GM10266 (cell line): ENCODE results near the gene PRUNE2.

Source experiments
- DNase-seq: peaks from one replicate; pipeline ENCODE4 v3.0.0; 2012; ENCODE audit errors: extremely low spot score
- CTCF ChIP-seq: IDR thresholded peaks from 2 replicates; pipeline ENCODE4 v1.5.1; 2012; ENCODE audit warnings: mild to moderate bottlenecking, low read depth; ENCODE audit not compliant: control insufficient read depth, insufficient read depth; ENCODE audit errors: missing control alignments

The PRUNE2 gene

DNA sequence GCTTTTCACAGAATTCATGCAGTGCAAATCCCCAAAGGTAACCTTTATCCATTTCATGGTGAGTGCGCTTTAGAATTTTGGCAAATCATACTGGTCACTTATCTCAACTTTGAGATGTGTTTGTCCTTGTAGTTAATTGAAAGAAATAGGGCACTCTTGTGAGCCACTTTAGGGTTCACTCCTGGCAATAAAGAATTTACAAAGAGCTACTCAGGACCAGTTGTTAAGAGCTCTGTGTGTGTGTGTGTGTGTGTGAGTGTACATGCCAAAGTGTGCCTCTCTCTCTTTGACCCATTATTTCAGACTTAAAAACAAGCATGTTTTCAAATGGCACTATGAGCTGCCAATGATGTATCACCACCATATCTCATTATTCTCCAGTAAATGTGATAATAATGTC is 120.4 kb downstream of the PRUNE2 start:
- no peak for TF ChIP-seq CTCF

GRCh38 chr9:76784881-76785280 is 121.0 kb downstream of the PRUNE2 start:
- no peak for DNase-seq
- no peak for TF ChIP-seq CTCF

More for the DNA sequence above, 120.4 kb downstream of the PRUNE2 start:
- DNase-seq = no peak

GRCh38 chr9:76772686-76773445 is 133.0 kb downstream of the PRUNE2 start:
- no peak for TF ChIP-seq CTCF
- DNase-seq = no peak

DNA sequence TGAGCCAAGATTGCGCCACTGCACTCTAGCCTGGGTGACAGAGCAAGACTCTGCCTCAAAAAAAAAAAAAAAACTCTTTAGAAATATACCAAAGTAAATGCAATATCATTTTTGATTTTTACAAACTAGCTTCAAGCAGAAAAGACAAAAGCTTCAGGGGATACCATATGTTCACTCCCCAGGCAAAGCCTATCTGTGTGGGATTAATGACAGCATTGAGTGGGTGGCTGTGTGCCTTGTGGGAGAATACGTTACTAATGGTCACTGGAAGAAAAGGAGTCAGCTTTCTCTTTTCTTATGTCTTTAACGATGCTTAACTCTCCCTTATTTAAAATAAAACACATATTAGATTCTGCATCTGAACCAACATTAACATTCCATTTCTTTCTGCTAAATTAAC is 139.8 kb downstream of the PRUNE2 start:
- no peak for TF ChIP-seq CTCF
- DNase-seq = no peak

- DNase-seq = no peak
- TF ChIP-seq CTCF = no peak
Measured at GRCh38 chr9:76764138-76764537, 141.8 kb downstream of the PRUNE2 start, which contains the start of gene PCA3. Gene PCA3, plus strand, starts transcription at chr9:76764438.

DNA sequence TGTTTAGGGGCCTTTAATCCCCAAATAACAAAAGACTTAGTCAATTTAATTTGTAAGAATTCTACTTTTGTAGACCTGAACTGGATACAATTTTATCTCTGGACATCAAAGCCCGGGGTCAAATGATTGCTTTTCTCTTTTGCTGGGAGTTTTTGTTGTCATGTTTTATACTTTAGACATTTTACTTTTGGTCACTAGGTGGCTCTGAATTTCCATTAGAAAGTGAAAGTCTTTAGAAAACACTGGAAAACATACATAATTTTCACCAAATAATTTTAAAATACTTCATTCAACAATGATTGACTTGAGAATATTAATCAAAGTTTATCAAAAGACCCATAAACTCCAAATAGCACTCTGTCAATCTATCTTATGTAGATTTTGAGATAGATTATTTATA is 144.5 kb downstream of the PRUNE2 start:
- no peak for DNase-seq
- TF ChIP-seq CTCF = no peak

- no peak for DNase-seq
- no peak for TF ChIP-seq CTCF
Measured at GRCh38 chr9:76759732-76760131, 146.2 kb downstream of the PRUNE2 start.
